GM19438 (cell line): ENCODE results near the gene RPP25.
"Not testable (repeated sequence)": the region's sequence is repeated elsewhere in the genome, so short reads cannot be mapped to it uniquely, and the experiment has no call there.

ENCODE experiments used
- ATAC-seq: cut with Tn5 transposase; IDR thresholded peaks from one replicate; pipeline ENCODE4 v1.9.1; 2021; ENCODE audit warnings: low read depth; ENCODE audit not compliant: unreplicated experiment

The RPP25 gene

DNA sequence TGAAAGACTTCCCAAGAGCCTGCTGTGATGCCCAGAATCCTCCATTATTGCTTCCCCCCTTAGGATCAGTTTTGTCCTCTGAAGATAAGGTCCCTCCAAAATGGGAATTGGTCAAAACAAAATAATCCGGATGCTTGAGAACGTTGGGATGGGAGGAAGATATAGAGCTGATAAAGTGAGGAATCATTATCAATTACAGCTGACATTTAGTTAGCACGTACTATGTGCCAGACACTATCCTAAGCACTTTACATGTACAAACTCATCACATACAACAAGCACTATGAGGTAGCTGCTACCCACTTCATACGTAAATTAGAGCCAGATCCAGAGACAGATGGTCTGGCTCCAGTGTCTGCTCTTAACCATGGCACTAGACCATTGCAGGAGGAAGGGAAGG, 6.6 kb upstream of the RPP25 start:
- no peak for ATAC-seq

DNA sequence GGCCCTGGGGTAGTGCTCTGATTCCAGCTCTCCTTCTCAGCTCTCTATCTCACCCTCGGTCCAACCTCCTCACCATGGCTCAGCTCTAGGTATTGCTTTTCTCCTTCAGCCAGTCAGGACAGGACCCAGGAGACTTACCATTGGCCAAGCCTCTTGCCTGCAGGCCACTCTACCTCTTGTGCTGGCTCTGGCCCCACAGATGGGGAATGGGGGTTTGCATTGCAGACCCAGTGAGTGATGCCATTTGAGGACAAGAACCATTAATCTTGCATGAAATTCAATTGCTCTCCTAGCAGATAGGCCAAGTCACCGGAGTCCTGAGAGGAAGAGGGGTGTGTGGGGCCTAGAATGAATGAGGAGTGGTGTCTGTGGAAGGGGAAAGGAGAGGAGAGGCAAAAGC, 6.1 kb upstream of the RPP25 start:
- no peak for ATAC-seq

DNA sequence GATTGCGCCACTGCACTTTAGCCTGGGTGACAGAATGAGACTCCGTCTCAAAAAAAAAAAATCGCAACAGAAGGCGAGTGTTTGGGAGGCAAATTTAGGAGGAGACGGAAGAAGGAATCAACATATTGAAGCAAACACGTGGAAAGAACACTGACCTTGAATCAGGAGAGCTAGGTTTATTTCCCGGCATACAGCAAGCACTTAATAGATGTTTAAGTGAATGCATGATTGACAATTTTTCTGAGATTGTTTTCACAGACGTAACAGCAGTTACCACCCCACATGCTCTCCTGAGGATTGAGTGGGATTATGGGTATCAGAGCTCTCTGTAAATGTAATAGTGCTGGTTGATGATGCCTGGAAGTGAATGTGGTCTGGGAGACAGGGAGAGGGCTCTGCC, 5.6 kb upstream of the RPP25 start:
- ATAC-seq: no peak

DNA sequence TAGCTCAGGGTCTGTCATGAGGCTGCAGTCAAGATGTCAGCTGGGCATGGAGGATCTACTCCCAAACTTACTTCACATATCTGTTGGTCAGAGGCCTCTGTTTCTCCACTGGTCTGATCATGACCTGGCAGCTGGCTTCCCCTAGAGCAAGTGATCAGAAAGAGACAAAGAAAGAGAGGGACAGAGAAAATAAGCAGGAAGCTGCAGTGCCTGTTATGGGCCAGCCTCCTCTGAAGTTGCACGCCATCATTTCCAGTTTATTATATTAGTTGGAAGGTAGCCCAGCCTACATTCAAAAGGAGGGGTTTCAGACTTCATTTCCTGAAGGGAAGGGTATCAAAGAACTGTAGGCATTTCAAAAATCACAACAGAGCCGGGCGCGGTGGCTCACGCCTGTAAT, 5.0 kb upstream of the RPP25 start:
- no peak for ATAC-seq

- no peak for ATAC-seq
These were observed 4.5 kb upstream of the RPP25 start for GRCh38 chr15:74960995-74961588.

DNA sequence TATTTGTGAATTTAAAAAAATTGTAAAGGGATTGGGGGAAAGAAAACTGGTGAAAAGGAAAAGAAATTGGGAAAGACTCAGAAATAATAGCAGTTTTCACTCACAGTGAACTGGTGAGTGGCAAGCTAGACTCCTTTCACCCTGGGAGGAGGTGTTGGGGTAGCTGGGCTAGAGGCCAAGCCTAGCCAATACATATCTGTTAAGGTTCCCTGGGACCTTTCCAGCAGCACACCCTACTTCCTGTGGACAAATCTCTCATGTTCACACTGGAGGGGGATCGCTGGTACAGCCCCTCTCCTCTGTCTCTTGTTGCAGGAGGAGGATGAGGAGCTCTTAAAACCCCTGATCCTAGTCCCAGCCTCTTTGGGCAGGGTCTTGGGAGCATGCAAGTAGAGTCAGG, 3.7 kb upstream of the RPP25 start:
- ATAC-seq: no peak

- ATAC-seq: no peak
These were observed 3.0 kb upstream of the RPP25 start for GRCh38 chr15:74959586-74959939.

DNA sequence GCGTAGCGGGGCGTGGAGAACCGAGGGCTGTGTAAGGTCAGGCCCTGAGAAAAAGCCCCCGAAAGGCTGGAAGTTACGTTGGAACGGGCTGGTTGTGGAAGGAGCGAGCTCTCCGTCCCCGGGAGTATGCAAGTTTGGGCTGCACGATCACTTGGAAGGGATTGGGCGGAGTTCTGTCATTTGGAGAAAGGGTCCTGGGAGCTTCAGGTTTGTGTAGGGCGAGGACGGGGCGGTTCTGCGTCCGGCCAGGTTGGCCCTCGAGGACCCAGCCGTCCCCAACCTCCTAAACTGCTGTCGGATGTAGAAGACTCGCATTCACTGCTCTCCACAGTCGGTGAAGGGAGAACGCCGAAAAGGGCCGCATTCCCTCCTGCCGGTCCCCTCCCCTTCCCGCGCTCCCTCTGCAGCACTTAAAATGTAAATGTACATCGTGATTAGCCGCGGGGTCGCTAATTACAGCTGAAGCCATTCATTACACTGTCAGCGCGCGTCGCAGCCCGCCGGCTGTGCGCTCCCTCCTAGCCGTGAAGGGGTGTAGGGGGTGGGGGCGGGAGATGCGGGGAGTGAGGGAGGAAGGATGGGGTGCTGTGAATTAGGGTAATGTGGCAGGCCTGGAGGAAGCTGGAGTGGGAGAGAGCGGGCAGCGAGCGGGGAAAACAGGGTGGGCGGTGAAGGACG, 2.5 kb upstream of the RPP25 start:
- no peak for ATAC-seq

DNA sequence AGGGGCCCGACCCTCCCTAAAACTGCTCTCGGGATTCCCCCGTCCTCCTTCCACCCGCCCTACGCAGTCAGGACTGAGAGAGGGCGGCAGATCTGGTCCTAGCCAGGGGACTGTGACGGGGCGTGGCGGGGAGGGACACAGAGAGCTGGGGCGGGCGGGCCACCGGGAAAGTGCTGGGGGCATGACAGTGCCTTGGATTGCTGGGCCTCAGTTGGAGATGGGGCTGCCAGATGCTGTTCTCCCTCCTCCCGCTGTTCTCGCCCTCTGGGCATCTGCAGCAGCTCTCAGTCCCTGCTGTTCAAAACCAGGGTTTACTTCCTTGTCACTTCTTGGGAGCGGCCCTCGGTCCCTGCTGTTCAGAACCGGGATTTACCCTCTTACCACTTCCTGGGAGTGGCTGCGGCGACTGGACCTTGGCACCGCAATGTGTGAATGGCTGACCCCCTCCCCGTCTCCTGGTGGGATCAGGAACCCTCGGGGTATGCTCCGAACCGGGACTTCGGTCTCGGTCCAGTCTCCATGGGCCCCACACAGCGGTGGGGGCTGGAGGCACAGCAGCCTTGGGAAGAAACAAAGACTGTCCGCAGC, 1.8 kb upstream of the RPP25 start:
- no peak for ATAC-seq

- ATAC-seq: no peak
These were observed 984 bp upstream of the RPP25 start for GRCh38 chr15:74957476-74958035.

- ATAC-seq: peak; percentile 52
These were observed 550 bp downstream of the RPP25 start for GRCh38 chr15:74955796-74956647.

DNA sequence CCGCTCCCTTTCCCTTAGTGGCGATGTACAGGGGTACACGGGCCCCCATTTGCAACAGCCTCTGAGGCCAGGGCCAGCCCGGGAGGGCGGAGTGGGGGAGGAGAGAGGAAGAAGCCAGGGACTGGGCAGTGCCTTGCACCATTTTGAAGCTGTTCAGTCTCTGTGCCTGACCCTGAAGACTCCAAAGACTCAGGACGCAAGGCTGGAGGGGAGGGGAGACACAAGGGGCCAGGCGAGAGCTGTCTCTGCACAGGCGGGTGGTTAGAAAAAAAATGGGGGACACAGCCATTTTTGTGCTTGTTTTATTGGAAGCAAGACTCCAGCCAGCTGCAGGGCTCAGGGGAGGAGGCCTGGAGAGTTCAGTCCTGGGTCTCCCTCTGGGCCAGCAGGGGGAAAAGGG, 1.6 kb downstream of the RPP25 start:
- ATAC-seq: no peak

DNA sequence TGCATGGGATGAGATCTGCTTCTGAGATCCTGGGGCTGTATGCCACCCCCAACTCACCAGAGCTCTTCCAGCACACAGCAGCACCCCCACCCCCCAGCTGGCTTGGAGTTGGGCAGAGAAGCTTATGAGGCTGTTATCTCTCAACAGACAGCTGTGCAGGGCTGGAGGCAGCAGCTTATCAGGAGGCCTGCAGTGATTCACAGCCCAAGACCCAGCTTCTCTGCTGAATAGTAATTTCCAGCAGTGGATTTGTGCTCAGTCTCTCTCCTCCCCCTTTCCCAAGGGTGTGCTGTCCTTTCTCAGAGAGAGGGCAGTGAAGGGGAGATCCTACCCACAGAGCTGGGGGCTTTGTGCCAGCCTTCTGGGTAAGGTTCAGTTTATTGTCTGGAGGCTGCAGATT, 2.1 kb downstream of the RPP25 start:
- ATAC-seq: no peak

DNA sequence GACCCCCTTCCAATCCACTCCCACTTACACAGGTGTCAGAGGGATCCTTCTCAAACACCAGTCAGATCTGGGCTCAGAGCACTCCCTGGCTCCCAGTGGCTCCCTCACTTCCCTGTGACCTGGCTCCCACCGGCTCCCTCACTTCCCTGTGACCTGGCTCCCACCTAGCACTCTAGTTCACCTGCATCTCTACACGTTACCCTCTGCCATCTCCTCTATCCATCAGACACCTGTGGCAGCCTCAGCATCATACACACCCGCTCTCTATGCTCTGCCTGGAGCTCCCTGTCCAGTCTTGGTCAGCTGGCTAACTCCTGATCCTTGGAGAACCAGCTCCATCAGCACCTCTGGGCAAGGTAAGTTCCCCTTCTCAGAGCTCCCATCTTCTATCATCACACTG, 5.6 kb downstream of the RPP25 start:
- no peak for ATAC-seq

GRCh38 chr15:74950078-74950908, 6.3 kb downstream of the RPP25 start:
- no peak for ATAC-seq

GRCh38 chr15:74937590-74938371, 18.8 kb downstream of the RPP25 start, which contains the start of gene COX5A:
Gene COX5A (minus strand): TSS chr15:74938073. CDS start chr15:74938014, 59 bp downstream.
- peak; percentile 86 for ATAC-seq

DNA sequence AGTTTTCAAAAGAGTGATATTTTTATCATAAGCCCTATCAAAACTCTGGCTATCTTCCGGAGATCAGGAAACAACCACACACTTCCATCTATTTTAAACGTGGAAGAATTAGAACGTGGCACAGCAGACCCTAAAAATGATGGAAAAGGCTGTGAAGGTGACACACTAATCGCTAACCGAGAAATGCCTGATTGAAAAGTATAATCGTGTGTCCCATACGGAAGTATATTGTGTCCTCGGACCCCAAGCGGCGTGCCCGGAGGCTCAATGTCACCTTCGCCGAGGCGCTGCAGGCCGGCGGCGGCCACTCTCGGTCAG, 19.3 kb downstream of the RPP25 start:
- no peak for ATAC-seq

DNA sequence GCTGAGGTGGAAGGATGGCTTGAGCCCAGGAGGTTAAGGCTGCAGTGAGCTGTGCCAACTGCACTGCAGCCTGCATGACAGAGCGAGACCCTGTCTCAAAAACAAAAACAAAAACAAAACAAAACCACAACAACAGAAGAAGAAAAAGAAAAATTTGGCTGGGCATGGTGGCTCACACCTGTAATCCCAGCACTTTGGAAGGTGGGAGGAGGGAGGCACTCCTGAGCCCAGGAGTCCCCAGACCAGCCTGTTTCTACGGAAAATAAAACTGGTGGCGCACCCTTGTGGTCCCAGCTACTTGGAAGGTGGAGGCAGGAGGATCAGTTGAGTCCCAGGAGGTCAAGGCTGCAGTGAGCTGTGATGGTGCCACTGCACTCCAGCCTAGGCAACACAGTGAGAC, 21.4 kb downstream of the RPP25 start:
- not testable (repeated sequence) for ATAC-seq

DNA sequence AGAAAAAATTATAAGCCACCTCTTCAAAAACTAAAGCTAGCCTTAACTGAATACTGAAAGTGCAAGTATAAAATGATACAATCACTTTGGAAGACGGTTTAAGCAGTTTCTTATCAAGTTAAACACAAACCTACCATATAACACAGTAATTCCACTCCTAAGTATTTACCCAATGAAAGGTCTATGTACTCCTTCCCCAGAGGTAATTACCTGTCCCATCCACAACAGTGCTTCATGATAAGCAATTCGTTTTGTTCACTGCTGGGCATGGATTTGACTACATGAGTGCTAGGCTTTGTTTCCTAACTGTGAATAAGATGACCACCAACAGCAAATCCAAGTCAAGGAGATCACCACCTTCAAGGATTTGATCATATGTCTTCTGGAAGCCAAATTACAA, 23.0 kb downstream of the RPP25 start:
- ATAC-seq: no peak

DNA sequence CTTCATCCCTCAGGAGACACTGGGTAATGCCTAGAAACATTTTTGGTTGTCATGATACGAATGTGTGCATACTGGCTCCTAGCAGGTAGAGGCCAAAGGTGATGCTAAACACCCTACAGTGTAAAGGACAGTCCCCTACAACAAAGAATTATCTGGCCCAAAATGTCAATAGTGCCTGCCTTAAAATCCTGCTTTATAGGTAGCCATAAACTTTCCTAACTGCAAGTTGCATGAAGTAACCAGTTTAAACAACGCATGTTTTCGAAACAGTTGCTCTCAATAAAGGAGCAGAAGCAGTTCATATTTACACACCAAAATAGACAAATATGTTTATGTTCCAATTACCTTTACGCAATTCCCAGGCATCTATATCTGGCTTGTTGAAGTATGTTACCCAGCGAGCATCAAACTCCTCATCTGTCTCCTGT, 27.8 kb downstream of the RPP25 start:
- ATAC-seq: no peak
